ENCODE measurements around the gene EVX2. TPM values are rescaled to one million over a fixed set of nuclear protein-coding genes. Genes with fewer than 3 reads are reported as not detected.
A peak's percentile ranks its signal among the peaks of the same experiment; 100 is the strongest.

Gene EVX2
- total RNA-seq, 4 donors from 2014 or later = 0.08 TPM; not detected in 3

DNA sequence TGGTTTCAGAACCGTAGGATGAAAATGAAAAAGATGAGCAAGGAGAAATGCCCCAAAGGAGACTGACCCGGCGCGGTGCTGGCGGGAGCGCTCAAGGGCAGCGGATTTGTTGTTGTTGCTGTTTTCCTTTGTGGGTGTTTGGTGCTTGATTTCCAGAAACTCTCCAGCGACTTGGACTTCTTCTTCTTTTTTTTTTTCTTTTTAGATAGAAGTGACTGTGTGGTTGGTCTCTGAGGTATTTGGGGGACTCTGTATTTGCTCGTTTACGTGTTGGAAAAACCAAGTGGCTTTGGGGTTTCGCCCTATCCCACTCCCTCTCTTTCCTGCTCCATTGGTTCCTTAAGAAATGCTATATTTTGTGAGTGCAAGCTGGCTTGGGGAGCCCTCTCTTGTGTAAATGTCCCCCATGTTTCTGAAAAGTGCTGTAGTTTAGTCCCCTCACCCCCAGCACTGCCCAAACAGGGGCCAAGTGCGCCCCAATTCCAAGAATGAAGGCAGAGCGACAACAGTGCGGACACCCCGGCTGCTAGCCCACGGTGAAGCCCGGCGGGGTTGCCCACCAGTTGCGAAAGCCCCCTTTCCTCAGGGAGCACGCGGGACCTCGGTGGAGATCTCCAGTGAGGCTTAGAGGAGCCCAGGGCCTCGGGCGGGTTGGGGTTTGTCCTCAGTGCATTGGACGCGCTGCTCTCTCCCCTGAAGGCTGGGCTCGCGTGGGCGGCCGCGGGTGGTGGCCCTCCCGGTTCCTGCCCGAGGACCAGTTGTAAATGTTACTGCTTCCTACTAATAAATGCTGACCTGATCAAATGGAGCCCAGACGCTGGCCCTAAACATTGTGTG, 40.6 kb upstream of the EVX2 start:
- H3K27ac ChIP-seq = no peak overlapping the region
- H3K4me1 ChIP-seq = peaks cover 0 to 51% (median 15%) of the 10 kb centered on the region in 3 donors
- peaks cover 100% of the 10 kb centered on the region for H3K27me3 ChIP-seq
- 17 to 20% methylated on average over 12 to 13 of the region's 34 CpGs for WGBS, 2 donors (ENCODE audit: low coverage in 1 of 2)
- TF ChIP-seq EP300 (IDR thresholded peaks at IDR 0.05) = no peak
- no peak for ATAC-seq
- H3K36me3 ChIP-seq = no peaks in the 10 kb centered on the region
- H3K4me3 ChIP-seq = peak overlapping the region in 1 of 2 donors; percentile 54
- no peaks in the 10 kb centered on the region for H3K9me3 ChIP-seq

DNA sequence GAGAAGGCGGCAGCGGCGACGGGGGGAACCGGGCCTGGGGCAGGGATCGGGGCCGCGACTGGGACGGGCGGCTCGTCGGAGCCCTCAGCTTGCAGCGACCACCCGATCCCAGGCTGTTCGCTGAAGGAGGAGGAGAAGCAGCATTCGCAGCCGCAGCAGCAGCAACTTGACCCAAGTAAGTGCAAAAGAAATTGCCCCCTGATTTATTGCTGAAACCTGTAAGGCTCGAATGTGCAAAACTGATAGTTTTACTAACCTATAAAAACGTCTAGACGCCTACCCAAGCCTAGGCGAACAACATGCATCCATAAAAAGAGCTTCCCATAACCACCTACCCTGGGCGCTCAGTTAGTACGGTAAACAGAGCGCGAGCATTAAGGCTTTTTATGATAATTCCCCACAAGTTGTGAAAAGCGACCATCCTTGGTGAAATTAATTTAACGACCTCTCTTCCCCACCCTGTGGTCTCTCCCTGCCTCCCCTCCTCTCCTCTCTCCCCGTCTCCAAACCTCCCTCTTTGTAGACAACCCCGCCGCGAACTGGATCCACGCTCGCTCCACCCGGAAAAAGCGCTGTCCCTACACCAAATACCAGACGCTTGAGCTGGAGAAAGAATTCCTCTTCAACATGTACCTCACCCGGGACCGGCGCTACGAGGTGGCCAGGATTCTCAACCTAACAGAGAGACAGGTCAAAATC, 39.8 kb upstream of the EVX2 start:
- no peak for TF ChIP-seq EP300 (IDR thresholded peaks at IDR 0.05)
- TF ChIP-seq, protein P1, sequence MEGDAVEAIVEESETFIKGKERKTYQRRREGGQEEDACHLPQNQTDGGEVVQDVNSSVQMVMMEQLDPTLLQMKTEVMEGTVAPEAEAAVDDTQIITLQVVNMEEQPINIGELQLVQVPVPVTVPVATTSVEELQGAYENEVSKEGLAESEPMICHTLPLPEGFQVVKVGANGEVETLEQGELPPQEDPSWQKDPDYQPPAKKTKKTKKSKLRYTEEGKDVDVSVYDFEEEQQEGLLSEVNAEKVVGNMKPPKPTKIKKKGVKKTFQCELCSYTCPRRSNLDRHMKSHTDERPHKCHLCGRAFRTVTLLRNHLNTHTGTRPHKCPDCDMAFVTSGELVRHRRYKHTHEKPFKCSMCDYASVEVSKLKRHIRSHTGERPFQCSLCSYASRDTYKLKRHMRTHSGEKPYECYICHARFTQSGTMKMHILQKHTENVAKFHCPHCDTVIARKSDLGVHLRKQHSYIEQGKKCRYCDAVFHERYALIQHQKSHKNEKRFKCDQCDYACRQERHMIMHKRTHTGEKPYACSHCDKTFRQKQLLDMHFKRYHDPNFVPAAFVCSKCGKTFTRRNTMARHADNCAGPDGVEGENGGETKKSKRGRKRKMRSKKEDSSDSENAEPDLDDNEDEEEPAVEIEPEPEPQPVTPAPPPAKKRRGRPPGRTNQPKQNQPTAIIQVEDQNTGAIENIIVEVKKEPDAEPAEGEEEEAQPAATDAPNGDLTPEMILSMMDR (IDR thresholded peaks at IDR 0.05) = no peak
- peaks cover 0 to 43% (median 14%) of the 10 kb centered on the region in 3 donors for H3K4me1 ChIP-seq
- no peaks in the 10 kb centered on the region for H3K36me3 ChIP-seq
- WGBS, 2 donors (ENCODE audit: low coverage in 1 of 2) = 6 to 10% methylated on average over 15 to 20 of the region's 40 CpGs
- no peaks in the 10 kb centered on the region for H3K9me3 ChIP-seq
- H3K27me3 ChIP-seq = peaks cover 100% of the 10 kb centered on the region
- no peak overlapping the region for H3K27ac ChIP-seq
- H3K4me3 ChIP-seq = peak overlapping the region in 1 of 2 donors; percentile 54
- ATAC-seq = no peak

DNA sequence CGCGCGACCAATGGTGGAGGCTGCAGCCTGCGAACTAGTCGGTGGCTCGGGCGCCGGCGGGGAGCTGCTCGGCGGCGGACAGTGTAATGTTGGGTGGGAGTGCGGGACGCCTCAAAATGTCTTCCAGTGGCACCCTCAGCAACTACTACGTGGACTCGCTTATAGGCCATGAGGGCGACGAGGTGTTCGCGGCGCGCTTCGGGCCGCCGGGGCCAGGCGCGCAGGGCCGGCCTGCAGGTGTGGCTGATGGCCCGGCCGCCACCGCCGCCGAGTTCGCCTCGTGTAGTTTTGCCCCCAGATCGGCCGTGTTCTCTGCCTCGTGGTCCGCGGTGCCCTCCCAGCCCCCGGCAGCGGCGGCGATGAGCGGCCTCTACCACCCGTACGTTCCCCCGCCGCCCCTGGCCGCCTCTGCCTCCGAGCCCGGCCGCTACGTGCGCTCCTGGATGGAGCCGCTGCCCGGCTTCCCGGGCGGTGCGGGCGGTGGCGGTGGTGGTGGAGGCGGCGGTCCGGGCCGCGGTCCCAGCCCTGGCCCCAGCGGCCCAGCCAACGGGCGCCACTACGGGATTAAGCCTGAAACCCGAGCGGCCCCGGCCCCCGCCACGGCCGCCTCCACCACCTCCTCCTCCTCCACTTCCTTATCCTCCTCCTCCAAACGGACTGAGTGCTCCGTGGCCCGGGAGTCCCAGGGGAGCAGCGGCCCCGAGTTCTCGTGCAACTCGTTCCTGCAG, 39.1 kb upstream of the EVX2 start, which contains the start of gene HOXD9:
HOXD9 (plus strand) TSS at position 37 of the 728 bp plus-strand sequence; CDS start at position 87, 50 bp downstream.
- Histone ChIP-seq H3K4me1 (peaks cover 0 to 36% (median 14%) of the 10 kb centered on the region in 3 donors), H3K9me3 (no peaks in the 10 kb centered on the region), H3K36me3 (no peaks in the 10 kb centered on the region), H3K27me3 (peaks cover 100% of the 10 kb centered on the region), H3K27ac (peak within 1 kb of the TSS in 3 of 4 donors; percentile 1 to 58 (median 35)), H3K4me3 (peak within 1 kb of the TSS; percentile 19 to 54)
- peak; percentile 56 for ATAC-seq
- WGBS, 2 donors (ENCODE audit: low coverage in 1 of 2) = 0% methylated on average over 8 of the region's 84 CpGs; no CpG with 5 or more reads in 1 of the 2 donors
- no peak for TF ChIP-seq EP300 (IDR thresholded peaks at IDR 0.05)
- TF ChIP-seq POLR2A (IDR thresholded peaks at IDR 0.05) = peak in 1 of 2 donors; percentile 3
- TF ChIP-seq, protein P1 (IDR thresholded peaks at IDR 0.05) = no peak
- TF ChIP-seq POLR2AphosphoS5 (IDR thresholded peaks at IDR 0.05) = no peak

DNA sequence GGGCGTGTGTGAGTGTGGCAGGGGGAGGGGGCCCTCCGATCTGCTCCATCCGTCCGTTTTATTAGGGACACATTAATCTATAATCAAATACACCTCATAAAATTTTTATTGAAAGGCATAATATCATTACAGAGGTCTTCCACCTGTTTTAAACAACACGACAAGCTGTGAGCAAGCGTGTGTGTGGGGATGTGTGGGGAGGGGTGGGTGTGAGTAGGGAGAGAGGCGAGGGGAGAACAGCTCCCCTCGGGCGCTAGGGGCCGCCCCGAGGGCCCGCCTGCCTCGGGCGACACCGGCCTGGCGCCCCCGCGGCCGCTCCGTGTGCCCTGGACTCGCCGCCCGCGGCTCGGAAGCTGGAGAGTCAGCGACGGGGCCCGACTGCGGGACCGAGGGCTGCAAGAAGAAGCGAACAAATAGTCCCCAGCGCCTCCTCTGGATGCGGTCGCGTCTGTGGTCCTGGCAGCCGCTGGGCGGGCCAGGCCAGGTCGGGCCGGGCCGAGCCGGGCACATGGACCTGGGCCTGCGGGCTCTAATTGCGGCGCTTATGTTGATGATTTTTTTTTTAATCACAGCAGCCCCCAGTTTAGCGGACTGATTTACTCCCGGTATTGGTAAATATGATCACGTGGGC, 38.4 kb upstream of the EVX2 start:
- Histone ChIP-seq H3K27ac (peak overlapping the region in 2 of 4 donors; percentile 1 to 58), H3K27me3 (peaks cover 100% of the 10 kb centered on the region), H3K36me3 (no peaks in the 10 kb centered on the region)

More for the DNA sequence above, 38.4 kb upstream of the EVX2 start:
- H3K4me1 ChIP-seq = peaks cover 0 to 33% (median 14%) of the 10 kb centered on the region in 3 donors
- H3K9me3 ChIP-seq = no peaks in the 10 kb centered on the region
- peak overlapping the region; percentile 19 to 54 for H3K4me3 ChIP-seq
- ATAC-seq = no peak
- WGBS, 2 donors (ENCODE audit: low coverage in 1 of 2) = 6% methylated on average over 7 of the region's 47 CpGs; no CpG with 5 or more reads in 1 of the 2 donors
- TF ChIP-seq, protein P1 (IDR thresholded peaks at IDR 0.05) = no peak
- TF ChIP-seq POLR2AphosphoS5 (IDR thresholded peaks at IDR 0.05) (no peak), EP300 (IDR thresholded peaks at IDR 0.05) (no peak), POLR2A (IDR thresholded peaks at IDR 0.05) (no peak)
